ENCODE results near the gene PLEKHG3.
"Not testable (repeated sequence)": the region's sequence is repeated elsewhere in the genome, so short reads cannot be mapped to it uniquely, and the experiment has no call there.

Gene PLEKHG3

GRCh38 chr14:64686282-64686615, 18.0 kb upstream of the PLEKHG3 start:
- DNase-seq (ENCODE audit: insufficient read length, low spot score) = no peak
- no peak for FAIRE-seq

GRCh38 chr14:64688031-64688430, 16.2 kb upstream of the PLEKHG3 start:
- FAIRE-seq (no peak), DNase-seq (ENCODE audit: insufficient read length, low spot score) (no peak)

- FAIRE-seq (no peak), DNase-seq (ENCODE audit: insufficient read length, low spot score) (no peak)
These were observed 15.4 kb upstream of the PLEKHG3 start for GRCh38 chr14:64688811-64689281.

- no peak for FAIRE-seq
- no peak for DNase-seq (ENCODE audit: insufficient read length, low spot score)
These were observed 14.9 kb upstream of the PLEKHG3 start for GRCh38 chr14:64689289-64689688.

GRCh38 chr14:64690607-64691006, 13.6 kb upstream of the PLEKHG3 start:
- not testable (repeated sequence) for FAIRE-seq; DNase-seq (ENCODE audit: insufficient read length, low spot score)

- DNase-seq (ENCODE audit: insufficient read length, low spot score) = no peak
- FAIRE-seq = no peak
These were observed 12.8 kb upstream of the PLEKHG3 start for GRCh38 chr14:64691376-64691775.

GRCh38 chr14:64692189-64692985, 11.8 kb upstream of the PLEKHG3 start:
- no peak for FAIRE-seq
- DNase-seq (ENCODE audit: insufficient read length, low spot score) = no peak

- DNase-seq (ENCODE audit: insufficient read length, low spot score) = no peak
- no peak for FAIRE-seq
These were observed 11.0 kb upstream of the PLEKHG3 start for GRCh38 chr14:64692986-64693809.

GRCh38 chr14:64693810-64694165, 10.4 kb upstream of the PLEKHG3 start:
- DNase-seq (ENCODE audit: insufficient read length, low spot score) = no peak
- FAIRE-seq = no peak

- no peak for DNase-seq (ENCODE audit: insufficient read length, low spot score)
- FAIRE-seq = no peak
These were observed 9.2 kb upstream of the PLEKHG3 start for GRCh38 chr14:64695071-64695470.

- no peak for FAIRE-seq
- no peak for DNase-seq (ENCODE audit: insufficient read length, low spot score)
These were observed 7.8 kb upstream of the PLEKHG3 start for GRCh38 chr14:64696355-64696857.

GRCh38 chr14:64698903-64699302, 5.3 kb upstream of the PLEKHG3 start:
- no peak for DNase-seq (ENCODE audit: insufficient read length, low spot score)
- FAIRE-seq = no peak

GRCh38 chr14:64700290-64700689, 3.9 kb upstream of the PLEKHG3 start:
- no peak for FAIRE-seq

GRCh38 chr14:64700894-64701293, 3.3 kb upstream of the PLEKHG3 start:
- FAIRE-seq (no peak), DNase-seq (ENCODE audit: insufficient read length, low spot score) (no peak)

More at GRCh38 chr14:64700290-64700689, 3.9 kb upstream of the PLEKHG3 start:
- no peak for DNase-seq (ENCODE audit: insufficient read length, low spot score)

- FAIRE-seq (no peak), DNase-seq (ENCODE audit: insufficient read length, low spot score) (no peak)
These were observed 2.6 kb upstream of the PLEKHG3 start for GRCh38 chr14:64701660-64702059.

- DNase-seq (ENCODE audit: insufficient read length, low spot score) = no peak
- no peak for FAIRE-seq
These were observed 1.5 kb upstream of the PLEKHG3 start for GRCh38 chr14:64702493-64703394.

- FAIRE-seq (no peak), DNase-seq (ENCODE audit: insufficient read length, low spot score) (no peak)
These were observed 655 bp upstream of the PLEKHG3 start for GRCh38 chr14:64703395-64704142.

- DNase-seq (ENCODE audit: insufficient read length, low spot score) = no peak
- FAIRE-seq = no peak
These were observed 638 bp downstream of the PLEKHG3 start for GRCh38 chr14:64704743-64705380.

- FAIRE-seq (no peak), DNase-seq (ENCODE audit: insufficient read length, low spot score) (no peak)
These were observed 1.3 kb downstream of the PLEKHG3 start for GRCh38 chr14:64705381-64706118.
